Lower leg skin (tissue), 4 donors: ENCODE data around the gene EIF4A3. TPM values are rescaled to one million over a fixed set of nuclear protein-coding genes. Genes with fewer than 3 reads are reported as not detected.

Experiments used
- DNase-seq, 2 donors: peaks; one replicate each; pipeline ENCODE4 v3.0.0-alpha.2; 2019; ENCODE audit warnings: low spot score in 2 of 2
- H3K4me3 ChIP-seq: fragments of 200-600 bp; sonication (generic); 2 replicates; pipeline ENCODE4 v1.5.1; 2017; ENCODE audit warnings: mild to moderate bottlenecking, low read depth; ENCODE audit not compliant: poor library complexity, severe bottlenecking
- CTCF ChIP-seq, 3 donors: fragments of 450-650 bp; IDR thresholded peaks; one replicate each; pipeline ENCODE4 v1.5.1; 2016; ENCODE audit warnings: antibody characterized with exemption in 3 of 3, mild to moderate bottlenecking in 3 of 3, moderate library complexity in 2 of 3
- POLR2A ChIP-seq, 2 donors: fragments of 450-650 bp; IDR thresholded peaks; one replicate each; pipeline ENCODE4 v1.6.1; 2016 to 2017; ENCODE audit warnings: antibody characterized with exemption in 2 of 2, mild to moderate bottlenecking in 1 of 2, moderate library complexity in 1 of 2
- WGBS, 2 donors: methylation state at CpG; one replicate each; pipeline ENCODE4 v1.1.5; 2018; 5-methylcytosine and 5-hydroxymethylcytosine counted together
- intact Hi-C: fragments of 100-400 bp; cut with DNase I; formaldehyde crosslinking; loops from one replicate; pipeline ENCODE4 v1.15.0; 2023; ENCODE audit warnings: low total_unique reads
- total RNA-seq, 4 donors: library from RNA; depleted of rRNA; stranded (reverse); fragments of >200 nt; gene quantifications; one replicate each; pipeline ENCODE4 v1.1.0, GENCODE V29; 2016

The EIF4A3 gene
- total RNA-seq, 4 donors from 2014 or later: 70.3 to 87.2 (median 75.3) TPM

DNA sequence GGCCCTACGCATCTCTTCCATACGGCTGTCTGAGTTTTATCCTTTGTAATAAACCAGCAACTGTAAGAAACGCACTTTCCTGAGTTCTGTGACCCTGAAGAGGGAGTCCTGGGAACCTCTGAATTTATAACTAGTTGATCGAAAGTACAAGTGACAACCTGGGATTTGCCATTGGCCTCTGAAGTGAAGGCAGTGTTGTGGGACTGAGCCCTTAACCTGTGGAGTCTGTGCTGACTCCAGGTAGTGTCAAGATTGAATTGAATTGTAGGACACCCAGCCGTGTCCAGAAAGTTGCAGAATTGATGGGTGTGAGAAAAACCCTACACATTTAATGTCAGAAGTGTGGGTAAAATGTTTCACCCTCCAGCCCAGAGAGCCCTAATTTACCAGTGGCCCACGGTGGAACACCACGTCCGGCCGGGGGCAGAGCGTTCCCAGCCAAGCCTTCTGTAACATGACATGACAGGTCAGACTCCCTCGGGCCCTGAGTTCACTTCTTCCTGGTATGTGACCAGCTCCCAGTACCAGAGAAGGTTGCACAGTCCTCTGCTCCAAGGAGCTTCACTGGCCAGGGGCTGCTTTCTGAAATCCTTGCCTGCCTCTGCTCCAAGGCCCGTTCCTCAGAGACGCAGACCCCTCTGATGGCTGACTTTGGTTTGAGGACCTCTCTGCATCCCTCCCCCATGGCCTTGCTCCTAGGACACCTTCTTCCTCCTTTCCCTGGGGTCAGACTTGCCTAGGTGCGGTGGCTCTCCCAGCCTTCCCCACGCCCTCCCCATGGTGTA is 44.1 kb downstream of the EIF4A3 start:
- 62 to 69% methylated on average over 15 of the region's 15 CpGs for WGBS, 2 donors
- intact Hi-C loops: no loop called here
- no peak overlapping the region for H3K4me3 ChIP-seq
- peak in 1 of 2 donors; percentile 83 for DNase-seq
- TF ChIP-seq POLR2A (IDR thresholded peaks at IDR 0.05) (no peak), CTCF (IDR thresholded peaks at IDR 0.05) (no peak)

- peak; percentile 29 to 83 for DNase-seq
Observed at GRCh38 chr17:80101946-80102663, 44.8 kb downstream of the EIF4A3 start.

DNA sequence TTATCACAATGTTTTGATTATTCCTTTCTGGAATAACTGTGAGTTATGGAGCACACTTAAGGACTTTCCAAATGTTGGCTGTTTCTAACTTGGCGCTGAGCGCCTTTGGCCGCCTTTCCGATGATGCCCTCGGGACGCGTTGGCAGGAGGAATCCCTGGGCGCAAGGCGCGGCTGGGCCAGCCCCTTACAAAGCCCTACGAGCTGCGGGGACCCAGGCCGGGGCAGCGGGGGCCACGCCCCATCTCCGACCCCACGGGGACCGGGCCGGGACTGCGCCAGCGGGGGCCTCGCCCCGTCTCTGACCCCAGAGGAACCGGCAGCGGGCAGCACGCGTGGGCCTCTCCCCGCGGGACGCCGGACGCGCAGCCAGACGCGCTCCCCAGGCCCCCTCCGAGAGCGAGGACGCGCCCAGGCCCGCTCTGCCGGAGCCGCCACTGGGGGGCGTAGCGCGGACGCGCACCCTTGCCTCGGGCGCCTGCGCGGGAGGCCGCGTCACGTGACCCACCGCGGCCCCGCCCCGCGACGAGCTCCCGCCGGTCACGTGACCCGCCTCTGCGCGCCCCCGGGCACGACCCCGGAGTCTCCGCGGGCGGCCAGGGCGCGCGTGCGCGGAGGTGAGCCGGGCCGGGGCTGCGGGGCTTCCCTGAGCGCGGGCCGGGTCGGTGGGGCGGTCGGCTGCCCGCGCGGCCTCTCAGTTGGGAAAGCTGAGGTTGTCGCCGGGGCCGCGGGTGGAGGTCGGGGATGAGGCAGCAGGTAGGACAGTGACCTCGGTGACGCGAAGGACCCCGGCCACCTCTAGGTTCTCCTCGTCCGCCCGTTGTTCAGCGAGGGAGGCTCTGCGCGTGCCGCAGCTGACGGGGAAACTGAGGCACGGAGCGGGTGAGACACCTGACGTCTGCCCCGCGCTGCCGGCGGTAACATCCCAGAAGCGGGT is 45.6 kb downstream of the EIF4A3 start, which contains the start of gene GAA:
TSS of gene GAA (plus strand) at position 571 of the 935 bp plus-strand sequence. CDS start 3,006 bp downstream, outside the sequence.
- DNase-seq: peak; percentile 44 to 97
- intact Hi-C loops: no loop called here
- WGBS, 2 donors: 0 to 1% methylated on average over 28 to 34 of the region's 114 CpGs
- TF ChIP-seq CTCF (IDR thresholded peaks at IDR 0.05): no peak
- no peak for TF ChIP-seq POLR2A (IDR thresholded peaks at IDR 0.05)
- H3K4me3 ChIP-seq: peak within 1 kb of the TSS; percentile 57

More at GRCh38 chr17:80101946-80102663, 44.8 kb downstream of the EIF4A3 start:
- no peak for TF ChIP-seq POLR2A (IDR thresholded peaks at IDR 0.05)
- TF ChIP-seq CTCF (IDR thresholded peaks at IDR 0.05): no peak
- peak overlapping the region; percentile 57 for H3K4me3 ChIP-seq
- WGBS, 2 donors: 33 to 67% methylated on average over 11 to 21 of the region's 21 CpGs
- intact Hi-C loops: no loop called here

DNA sequence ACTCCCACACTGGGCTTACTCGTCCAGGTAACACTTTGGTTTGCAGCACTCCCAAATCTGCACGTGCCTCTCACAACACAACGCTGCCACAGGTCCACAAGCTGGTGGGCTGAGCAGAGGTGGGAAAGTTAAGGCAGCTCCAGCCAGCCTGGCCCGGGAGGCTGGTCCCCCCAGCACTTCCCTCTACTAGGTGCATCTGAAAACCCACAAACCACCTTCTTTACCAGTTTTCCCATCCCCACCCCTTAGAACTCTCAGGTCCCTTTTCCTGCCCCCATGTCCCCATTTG is 46.9 kb downstream of the EIF4A3 start:
- intact Hi-C loops: no loop called here
- TF ChIP-seq POLR2A (IDR thresholded peaks at IDR 0.05) (no peak), CTCF (IDR thresholded peaks at IDR 0.05) (no peak)
- 95% methylated on average over 4 of the region's 4 CpGs for WGBS, 2 donors
- peak in 1 of 2 donors; percentile 73 for DNase-seq
- no peak overlapping the region for H3K4me3 ChIP-seq

- H3K4me3 ChIP-seq: no peak overlapping the region
- intact Hi-C loops: no loop called here
- peak in 1 of 2 donors; percentile 83 for DNase-seq
- WGBS, 2 donors: 88 to 90% methylated on average over 26 to 27 of the region's 27 CpGs
- no peak for TF ChIP-seq CTCF (IDR thresholded peaks at IDR 0.05)
- no peak for TF ChIP-seq POLR2A (IDR thresholded peaks at IDR 0.05)
Observed at GRCh38 chr17:80099291-80100034, 47.5 kb downstream of the EIF4A3 start.
